Type B pancreatic cell (in vitro differentiated cells): ENCODE results near the gene MRPL37. TPM values are rescaled to one million over a fixed set of nuclear protein-coding genes. Genes with fewer than 3 reads are reported as not detected.
"Not testable (repeated sequence)": the region's sequence is repeated elsewhere in the genome, so short reads cannot be mapped to it uniquely, and the experiment has no call there.

Source experiments
- DNase-seq: peaks from one replicate; pipeline ENCODE4 v3.0.0; 2021; ENCODE audit warnings: mixed read lengths; ENCODE audit not compliant: unreplicated experiment; ENCODE audit errors: extremely low spot score
- H3K27ac Mint-ChIP-seq: 2 replicates; pipeline ENCODE4 v1.8.0; 2021; ENCODE audit warnings: mild to moderate bottlenecking, mixed read lengths
- H3K27me3 Mint-ChIP-seq: 2 replicates; pipeline ENCODE4 v1.8.0; 2021; ENCODE audit warnings: mixed read lengths
- H3K36me3 Mint-ChIP-seq: 2 replicates; pipeline ENCODE4 v1.8.0; 2021; ENCODE audit warnings: mixed read lengths
- H3K4me1 Mint-ChIP-seq: one replicate; pipeline ENCODE4 v1.8.0; 2021; ENCODE audit warnings: mixed read lengths; ENCODE audit not compliant: unreplicated experiment
- H3K4me3 Mint-ChIP-seq: 2 replicates; pipeline ENCODE4 v1.8.0; 2021; ENCODE audit warnings: mild to moderate bottlenecking, mixed read lengths
- H3K9me3 Mint-ChIP-seq: 2 replicates; pipeline ENCODE4 v1.8.0; 2021; ENCODE audit warnings: mixed read lengths
- CTCF ChIP-seq: fragments of 200-600 bp; sonication (generic); conservative IDR thresholded peaks from 2 replicates; pipeline ENCODE4 v1.5.0; 2021; ENCODE audit warnings: antibody characterized with exemption, mild to moderate bottlenecking
- total RNA-seq: library from RNA; stranded (reverse); gene quantifications from 2 replicates; pipeline ENCODE4 v1.2.1, GENCODE V29; 2021; ENCODE audit warnings: low replicate concordance

Gene MRPL37
- total RNA-seq, 1 donor from 2014 or later = 78.4 TPM

- no peaks in the 10 kb centered on the region for H3K4me1 Mint-ChIP-seq
- no peaks in the 10 kb centered on the region for H3K9me3 Mint-ChIP-seq
- no peak for TF ChIP-seq CTCF
- no peaks in the 10 kb centered on the region for H3K36me3 Mint-ChIP-seq
- H3K4me3 Mint-ChIP-seq = no peak overlapping the region
- no peak for DNase-seq
- no peaks in the 10 kb centered on the region for H3K27me3 Mint-ChIP-seq
- H3K27ac Mint-ChIP-seq = no peak overlapping the region
These were observed 38.3 kb upstream of the MRPL37 start for GRCh38 chr1:54161495-54162168.

GRCh38 chr1:54163051-54163450 lies 36.9 kb upstream of the MRPL37 start:
- no peak for TF ChIP-seq CTCF
- Mint-ChIP-seq H3K36me3 (no peaks in the 10 kb centered on the region), H3K4me3 (no peak overlapping the region), H3K27me3 (no peaks in the 10 kb centered on the region), H3K27ac (no peak overlapping the region), H3K4me1 (no peaks in the 10 kb centered on the region), H3K9me3 (no peaks in the 10 kb centered on the region)
- no peak for DNase-seq

GRCh38 chr1:54163573-54163972 lies 36.4 kb upstream of the MRPL37 start:
- Mint-ChIP-seq H3K27ac (no peak overlapping the region), H3K27me3 (no peaks in the 10 kb centered on the region), H3K4me3 (no peak overlapping the region), H3K4me1 (no peaks in the 10 kb centered on the region), H3K36me3 (no peaks in the 10 kb centered on the region), H3K9me3 (no peaks in the 10 kb centered on the region)
- no peak for DNase-seq
- TF ChIP-seq CTCF = no peak

- TF ChIP-seq CTCF = no peak
- Mint-ChIP-seq H3K36me3 (no peaks in the 10 kb centered on the region), H3K27me3 (no peaks in the 10 kb centered on the region), H3K9me3 (no peaks in the 10 kb centered on the region), H3K4me3 (no peak overlapping the region), H3K4me1 (no peaks in the 10 kb centered on the region), H3K27ac (no peak overlapping the region)
- DNase-seq = no peak
These were observed 34.8 kb upstream of the MRPL37 start for GRCh38 chr1:54165146-54165545.

- H3K27me3 Mint-ChIP-seq, H3K9me3 Mint-ChIP-seq, DNase-seq, H3K4me1 Mint-ChIP-seq, H3K4me3 Mint-ChIP-seq, H3K36me3 Mint-ChIP-seq, H3K27ac Mint-ChIP-seq: not testable (repeated sequence)
These were observed 33.6 kb upstream of the MRPL37 start for GRCh38 chr1:54166357-54166756.

GRCh38 chr1:54167422-54168139 lies 32.4 kb upstream of the MRPL37 start:
- no peak for DNase-seq
- Mint-ChIP-seq H3K36me3 (no peaks in the 10 kb centered on the region), H3K27ac (no peak overlapping the region)

More at GRCh38 chr1:54167422-54168139, 32.4 kb upstream of the MRPL37 start:
- H3K4me3 Mint-ChIP-seq = no peak overlapping the region
- peaks cover 7% of the 10 kb centered on the region for H3K4me1 Mint-ChIP-seq
- no peak for TF ChIP-seq CTCF
- H3K27me3 Mint-ChIP-seq = no peaks in the 10 kb centered on the region
- no peaks in the 10 kb centered on the region for H3K9me3 Mint-ChIP-seq
